ENCODE results near the gene UNC80. TPM values are rescaled to one million over a fixed set of nuclear protein-coding genes. Genes with fewer than 3 reads are reported as not detected.

Gene UNC80
- total and polyA plus RNA-seq, 2 donors (not counting 1 experiment from before 2014, with no cell fraction given), result under 0.01 TPM; not detected in 1

- no peak for DNase-seq (ENCODE audit: low read depth in 2 of 2)
- Histone ChIP-seq H3K4me3 (replicated peaks in 1 of 4; ENCODE audit: control extremely low read depth in 1 of 4, insufficient read depth in 1 of 4, low read depth in 3 of 4, low read length in 4 of 4) (no peak overlapping the region), H3K4me1 (ENCODE audit: control insufficient read depth, extremely low read depth, insufficient read depth, low read length) (no peaks in the 10 kb centered on the region), H3K27me3 (ENCODE audit: control insufficient read depth, insufficient read depth, low read length) (no peaks in the 10 kb centered on the region), H4K20me1 (ENCODE audit: control insufficient read depth, extremely low read depth, insufficient read depth, low read length) (no peaks in the 10 kb centered on the region), H3K79me2 (ENCODE audit: control insufficient read depth, insufficient read depth, low read length) (no peaks in the 10 kb centered on the region), H2AFZ (ENCODE audit: low read length) (no peak overlapping the region), H3K36me3 (ENCODE audit: control insufficient read depth, insufficient read depth, low read length) (no peaks in the 10 kb centered on the region), H3K27ac (ENCODE audit: insufficient read depth, low read length) (no peak overlapping the region), H3K9ac (ENCODE audit: insufficient read depth, low read length) (no peak overlapping the region), H3K9me3 (ENCODE audit: control insufficient read depth, insufficient read depth, low read depth, low read length) (no peaks in the 10 kb centered on the region), H3K4me2 (ENCODE audit: extremely low read depth, insufficient read depth, low read length) (no peak overlapping the region)
- no peak for TF ChIP-seq EZH2 (IDR thresholded peaks at IDR 0.05; ENCODE audit: low read length, missing control alignments)
- TF ChIP-seq CTCF (conservative IDR thresholded peaks at IDR 0.05 in 1 of 2, IDR thresholded peaks at IDR 0.05 in 1 of 2; ENCODE audit: low read depth in 1 of 2, low read length in 2 of 2), result no peak
Observed at GRCh38 chr2:209929369-209929768, 157.7 kb downstream of the UNC80 start.

- DNase-seq (ENCODE audit: low read depth in 2 of 2), result peak; percentile 92 to 94
- Histone ChIP-seq H4K20me1 (ENCODE audit: control insufficient read depth, extremely low read depth, insufficient read depth, low read length) (no peaks in the 10 kb centered on the region), H3K36me3 (ENCODE audit: control insufficient read depth, insufficient read depth, low read length) (no peaks in the 10 kb centered on the region), H3K9me3 (ENCODE audit: control insufficient read depth, insufficient read depth, low read depth, low read length) (no peaks in the 10 kb centered on the region), H3K9ac (ENCODE audit: insufficient read depth, low read length) (no peak overlapping the region), H3K79me2 (ENCODE audit: control insufficient read depth, insufficient read depth, low read length) (no peaks in the 10 kb centered on the region), H3K27ac (ENCODE audit: insufficient read depth, low read length) (no peak overlapping the region), H2AFZ (ENCODE audit: low read length) (no peak overlapping the region), H3K4me3 (replicated peaks in 1 of 4; ENCODE audit: control extremely low read depth in 1 of 4, insufficient read depth in 1 of 4, low read depth in 3 of 4, low read length in 4 of 4) (peak overlapping the region in 3 of 4 experiments; percentile 21 to 48 (median 24)), H3K4me1 (ENCODE audit: control insufficient read depth, extremely low read depth, insufficient read depth, low read length) (no peaks in the 10 kb centered on the region), H3K4me2 (ENCODE audit: extremely low read depth, insufficient read depth, low read length) (peak overlapping the region; percentile 81), H3K27me3 (ENCODE audit: control insufficient read depth, insufficient read depth, low read length) (no peaks in the 10 kb centered on the region)
- TF ChIP-seq CTCF (conservative IDR thresholded peaks at IDR 0.05 in 1 of 2, IDR thresholded peaks at IDR 0.05 in 1 of 2; ENCODE audit: low read depth in 1 of 2, low read length in 2 of 2) (no peak), EZH2 (IDR thresholded peaks at IDR 0.05; ENCODE audit: low read length, missing control alignments) (no peak)
Observed at GRCh38 chr2:209933499-209934483, 162.2 kb downstream of the UNC80 start.

GRCh38 chr2:209936106-209936666 lies 164.6 kb downstream of the UNC80 start:
- no peaks in the 10 kb centered on the region for H3K36me3 ChIP-seq (ENCODE audit: control insufficient read depth, insufficient read depth, low read length)
- no peak overlapping the region for H3K4me2 ChIP-seq (ENCODE audit: extremely low read depth, insufficient read depth, low read length)
- H3K27ac ChIP-seq (ENCODE audit: insufficient read depth, low read length), result no peak overlapping the region
- no peak overlapping the region for H2AFZ ChIP-seq (ENCODE audit: low read length)
- H3K4me1 ChIP-seq (ENCODE audit: control insufficient read depth, extremely low read depth, insufficient read depth, low read length), result no peaks in the 10 kb centered on the region
- no peak overlapping the region for H3K4me3 ChIP-seq (replicated peaks in 1 of 4; ENCODE audit: control extremely low read depth in 1 of 4, insufficient read depth in 1 of 4, low read depth in 3 of 4, low read length in 4 of 4)
- H4K20me1 ChIP-seq (ENCODE audit: control insufficient read depth, extremely low read depth, insufficient read depth, low read length), result no peaks in the 10 kb centered on the region
- peak; percentile 13 to 43 for DNase-seq (ENCODE audit: low read depth in 2 of 2)
- H3K27me3 ChIP-seq (ENCODE audit: control insufficient read depth, insufficient read depth, low read length), result no peaks in the 10 kb centered on the region
- TF ChIP-seq CTCF (conservative IDR thresholded peaks at IDR 0.05 in 1 of 2, IDR thresholded peaks at IDR 0.05 in 1 of 2; ENCODE audit: low read depth in 1 of 2, low read length in 2 of 2) (peak; percentile 26 to 41), EZH2 (IDR thresholded peaks at IDR 0.05; ENCODE audit: low read length, missing control alignments) (no peak)
- no peaks in the 10 kb centered on the region for H3K79me2 ChIP-seq (ENCODE audit: control insufficient read depth, insufficient read depth, low read length)
- H3K9ac ChIP-seq (ENCODE audit: insufficient read depth, low read length), result no peak overlapping the region
- no peaks in the 10 kb centered on the region for H3K9me3 ChIP-seq (ENCODE audit: control insufficient read depth, insufficient read depth, low read depth, low read length)
